Measurements from ENCODE around the gene LARP6. TPM values are rescaled to one million over a fixed set of nuclear protein-coding genes. Genes with fewer than 3 reads are reported as not detected.
A peak's percentile ranks its signal among the peaks of the same experiment; 100 is the strongest.

LARP6 gene
- total and polyA plus RNA-seq, 4 donors = 4.2 to 8.7 (median 6.8) TPM

- Histone ChIP-seq H3K36me3 (ENCODE audit: control insufficient read depth in 4 of 4, insufficient read depth in 4 of 4, low read length in 4 of 4) (no peaks in the 10 kb centered on the region), H3K4me3 (no peak overlapping the region), H3K27me3 (ENCODE audit: control insufficient read depth in 3 of 3, insufficient read depth in 3 of 3, low read length in 2 of 3) (peaks cover 0 to 11% (median 0%) of the 10 kb centered on the region in 3 donors), H3K27ac (ENCODE audit: low read depth in 1 of 2, low read length in 1 of 2) (no peak overlapping the region), H3K9ac (ENCODE audit: insufficient read depth in 1 of 2, low read length in 2 of 2) (no peak overlapping the region), H3K9me3 (ENCODE audit: control insufficient read depth in 4 of 4, insufficient read depth in 3 of 4, low read length in 3 of 4) (peaks cover 0 to 2% (median 0%) of the 10 kb centered on the region in 4 donors), H3K4me1 (ENCODE audit: control insufficient read depth in 5 of 5, insufficient read depth in 5 of 5, low read length in 5 of 5) (peaks cover 0 to 26% (median 14%) of the 10 kb centered on the region in 5 donors)
- 89 to 95% methylated on average over 5 of the region's 5 CpGs for WGBS, 2 donors
- TF ChIP-seq CTCF (IDR thresholded peaks at IDR 0.05; ENCODE audit: control extremely low read depth, extremely low read depth) = no peak
- no peak for DNase-seq
- no peak for ATAC-seq (ENCODE audit: insufficient read depth, low FRiP score)
Observed at GRCh38 chr15:70797464-70797863, 56.5 kb downstream of the LARP6 start.

- H3K27me3 ChIP-seq (ENCODE audit: control insufficient read depth in 3 of 3, insufficient read depth in 3 of 3, low read length in 2 of 3) = peaks cover 0 to 13% (median 0%) of the 10 kb centered on the region in 3 donors
- H3K9me3 ChIP-seq (ENCODE audit: control insufficient read depth in 4 of 4, insufficient read depth in 3 of 4, low read length in 3 of 4) = peaks cover 0 to 2% (median 0%) of the 10 kb centered on the region in 4 donors
- ATAC-seq (ENCODE audit: insufficient read depth, low FRiP score) (no peak), DNase-seq (no peak)
- peaks cover 0 to 26% (median 14%) of the 10 kb centered on the region in 5 donors for H3K4me1 ChIP-seq (ENCODE audit: control insufficient read depth in 5 of 5, insufficient read depth in 5 of 5, low read length in 5 of 5)
- TF ChIP-seq CTCF (IDR thresholded peaks at IDR 0.05; ENCODE audit: control extremely low read depth, extremely low read depth) = no peak
- no peak overlapping the region for H3K9ac ChIP-seq (ENCODE audit: insufficient read depth in 1 of 2, low read length in 2 of 2)
- WGBS, 2 donors = 92 to 96% methylated on average over 14 of the region's 14 CpGs
- H3K4me3 ChIP-seq = no peak overlapping the region
- H3K36me3 ChIP-seq (ENCODE audit: control insufficient read depth in 4 of 4, insufficient read depth in 4 of 4, low read length in 4 of 4) = no peaks in the 10 kb centered on the region
- H3K27ac ChIP-seq (ENCODE audit: low read depth in 1 of 2, low read length in 1 of 2) = no peak overlapping the region
Observed at GRCh38 chr15:70796516-70797310, 57.2 kb downstream of the LARP6 start.

- Histone ChIP-seq H3K4me1 (ENCODE audit: control insufficient read depth in 5 of 5, insufficient read depth in 5 of 5, low read length in 5 of 5) (peaks cover 0 to 16% (median 5%) of the 10 kb centered on the region in 5 donors), H3K9me3 (ENCODE audit: control insufficient read depth in 4 of 4, insufficient read depth in 3 of 4, low read length in 3 of 4) (peaks cover 0 to 2% (median 0%) of the 10 kb centered on the region in 4 donors), H3K9ac (ENCODE audit: insufficient read depth in 1 of 2, low read length in 2 of 2) (no peak overlapping the region), H3K27me3 (ENCODE audit: control insufficient read depth in 3 of 3, insufficient read depth in 3 of 3, low read length in 2 of 3) (peaks cover 0 to 23% (median 0%) of the 10 kb centered on the region in 3 donors), H3K27ac (ENCODE audit: low read depth in 1 of 2, low read length in 1 of 2) (peak overlapping the region; percentile 46 to 60), H3K36me3 (ENCODE audit: control insufficient read depth in 4 of 4, insufficient read depth in 4 of 4, low read length in 4 of 4) (no peaks in the 10 kb centered on the region), H3K4me3 (no peak overlapping the region)
- WGBS, 2 donors = 56 to 85% methylated on average over 2 of the region's 2 CpGs
- no peak for ATAC-seq (ENCODE audit: insufficient read depth, low FRiP score)
- no peak for TF ChIP-seq CTCF (IDR thresholded peaks at IDR 0.05; ENCODE audit: control extremely low read depth, extremely low read depth)
- DNase-seq = no peak
Observed at GRCh38 chr15:70795311-70795665, 58.7 kb downstream of the LARP6 start.

Measured in lung (tissue), 12 donors.